Right renal pelvis (tissue), 4 donors: ENCODE results near the gene SERTAD2. TPM values are rescaled to one million over a fixed set of nuclear protein-coding genes. Genes with fewer than 3 reads are reported as not detected.

Experiments
- DNase-seq, 4 donors: peaks; one replicate each; pipeline ENCODE4 v3.0.0-alpha.2; 2013; ENCODE audit warnings: low read depth in 4 of 4, low spot score in 3 of 4, missing footprints in 1 of 4
- polyA plus RNA-seq, 4 donors: library from polyadenylated mRNA; unstranded; fragments of 120-200 nt; gene quantifications; one replicate each; pipeline ENCODE4 v1.2.1, GENCODE V29; 2013; ENCODE audit not compliant: insufficient read length in 4 of 4

The SERTAD2 gene
- polyA plus RNA-seq, 4 donors: 23.4 to 29.5 (median 26.7) TPM

DNA sequence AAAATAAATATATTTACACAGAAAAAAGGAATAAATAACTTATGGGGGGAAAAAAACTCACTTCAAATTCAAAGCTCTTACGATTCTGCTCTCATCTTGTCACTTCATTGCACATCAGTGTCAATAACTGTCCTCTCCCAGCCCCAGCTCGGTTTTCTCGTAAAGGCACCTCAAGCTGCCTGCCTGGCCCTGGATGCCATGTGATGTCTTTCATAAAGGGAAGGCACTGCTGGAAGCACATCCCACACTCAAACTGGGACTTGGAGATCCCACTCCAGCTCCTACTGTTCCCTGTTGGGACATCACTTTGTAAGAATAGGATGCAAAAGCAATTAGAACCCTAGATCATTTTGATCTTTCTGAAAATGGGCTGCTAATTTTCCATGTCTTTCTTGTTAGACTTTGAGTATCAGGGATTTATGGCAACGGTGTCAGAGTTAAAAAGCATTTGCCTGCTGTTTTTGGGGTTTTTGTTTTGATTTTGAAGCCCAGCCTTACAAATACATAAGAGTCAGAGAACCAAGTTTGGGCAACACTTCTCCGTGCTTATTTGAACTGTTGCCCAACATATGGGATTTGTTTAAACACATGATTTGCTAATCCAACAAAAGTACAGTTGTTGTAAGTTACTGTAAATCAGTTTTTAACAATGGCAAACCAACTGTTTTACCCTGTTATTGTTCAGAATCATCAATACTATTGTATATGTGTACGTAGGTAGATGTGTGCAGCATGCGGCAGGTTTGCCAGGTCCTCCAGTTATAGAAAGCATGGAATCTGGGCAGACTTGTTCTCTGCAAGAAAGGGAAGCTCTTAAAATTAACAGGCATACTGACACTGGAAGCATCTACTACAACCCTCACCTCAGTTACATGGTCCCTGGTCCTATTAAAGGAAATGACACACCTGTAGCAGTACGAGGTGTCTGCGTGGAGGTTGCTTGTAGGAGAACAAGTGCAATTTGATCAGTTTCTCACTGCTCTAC is 20.6 kb downstream of the SERTAD2 start:
- no peak for DNase-seq

DNA sequence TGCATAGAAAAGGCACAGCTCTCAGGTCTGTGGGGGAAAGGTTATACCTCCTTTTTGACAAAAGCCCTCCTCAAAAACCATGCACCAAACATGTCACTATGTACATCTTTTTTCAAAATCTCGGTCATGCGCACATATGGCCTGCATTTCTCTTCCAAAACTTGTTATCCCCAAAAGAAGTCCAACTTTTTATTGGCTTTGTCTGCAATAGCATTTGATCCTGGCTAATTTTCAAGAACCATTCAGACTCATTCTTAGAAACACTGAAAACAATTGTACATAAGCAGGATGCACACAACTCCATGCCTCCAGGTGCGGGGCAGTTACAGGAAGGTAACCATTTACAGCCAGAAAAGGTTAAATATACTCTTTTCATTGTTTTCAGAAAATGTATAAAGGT is 21.9 kb downstream of the SERTAD2 start:
- DNase-seq: no peak

GRCh38 chr2:64630752-64631151 is 23.0 kb downstream of the SERTAD2 start:
- DNase-seq: no peak

DNA sequence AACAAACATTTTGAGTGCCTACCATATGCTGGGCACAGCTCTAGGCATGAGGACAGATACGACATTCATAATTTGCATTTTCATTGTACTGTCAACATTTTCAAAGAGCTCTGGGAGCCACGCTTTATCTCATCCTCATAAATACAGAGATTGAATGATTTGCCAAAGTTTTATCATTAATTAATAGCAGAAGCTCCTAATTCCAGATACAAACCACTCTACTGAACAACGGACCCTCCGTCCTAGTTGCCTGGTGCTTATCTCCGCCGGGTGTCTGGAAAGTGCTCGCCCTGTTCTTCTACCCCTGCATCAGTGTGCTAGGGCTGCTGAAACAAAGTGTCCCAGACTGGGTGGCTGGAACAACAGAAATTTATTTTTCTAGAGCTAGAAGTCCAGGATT is 23.8 kb downstream of the SERTAD2 start:
- DNase-seq: no peak

GRCh38 chr2:64629329-64629781 is 24.4 kb downstream of the SERTAD2 start:
- no peak for DNase-seq

- DNase-seq: no peak
Observed at GRCh38 chr2:64627860-64628841, 25.6 kb downstream of the SERTAD2 start.

DNA sequence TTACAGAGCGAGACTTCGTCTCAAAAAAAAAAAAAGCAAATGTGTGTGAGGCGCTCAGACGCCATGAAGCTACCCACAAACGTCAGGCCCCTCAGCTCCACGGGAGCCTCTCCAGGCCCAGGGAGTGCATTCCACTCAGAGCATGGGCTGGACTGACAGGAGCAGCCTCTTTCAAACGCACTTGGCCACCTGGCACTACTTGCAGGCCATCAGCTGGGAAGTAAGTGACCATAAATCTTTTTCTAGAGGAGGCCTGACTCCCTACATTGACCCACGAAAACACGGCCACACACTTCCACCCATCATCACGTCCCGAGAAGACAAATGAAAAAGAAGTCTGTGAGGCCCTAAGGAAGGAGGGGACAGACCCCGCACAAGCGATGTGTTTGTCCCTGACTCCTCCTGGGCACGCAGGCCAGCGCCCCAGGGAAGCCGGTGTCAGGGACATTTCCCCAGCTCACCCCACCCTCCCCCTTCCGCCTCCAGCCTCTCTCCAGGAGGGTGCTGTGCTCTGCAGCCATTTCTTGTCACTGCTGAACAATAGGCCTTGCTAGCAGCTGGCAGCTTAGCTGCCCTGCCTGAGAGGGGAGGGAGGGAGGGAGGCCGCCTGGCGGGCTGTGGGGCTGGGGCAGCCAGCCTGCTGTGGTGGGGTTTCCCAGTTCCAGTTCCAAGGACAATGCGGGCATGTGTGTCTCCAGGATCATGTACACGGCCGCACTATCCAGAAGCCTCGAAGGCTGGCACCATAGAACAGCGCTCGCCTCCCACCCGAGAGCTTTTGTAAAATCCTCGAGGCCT is 26.6 kb downstream of the SERTAD2 start:
- no peak for DNase-seq

- DNase-seq: no peak
Observed at GRCh38 chr2:64626146-64626809, 27.4 kb downstream of the SERTAD2 start.

- no peak for DNase-seq
Observed at GRCh38 chr2:64625299-64626145, 28.2 kb downstream of the SERTAD2 start.

DNA sequence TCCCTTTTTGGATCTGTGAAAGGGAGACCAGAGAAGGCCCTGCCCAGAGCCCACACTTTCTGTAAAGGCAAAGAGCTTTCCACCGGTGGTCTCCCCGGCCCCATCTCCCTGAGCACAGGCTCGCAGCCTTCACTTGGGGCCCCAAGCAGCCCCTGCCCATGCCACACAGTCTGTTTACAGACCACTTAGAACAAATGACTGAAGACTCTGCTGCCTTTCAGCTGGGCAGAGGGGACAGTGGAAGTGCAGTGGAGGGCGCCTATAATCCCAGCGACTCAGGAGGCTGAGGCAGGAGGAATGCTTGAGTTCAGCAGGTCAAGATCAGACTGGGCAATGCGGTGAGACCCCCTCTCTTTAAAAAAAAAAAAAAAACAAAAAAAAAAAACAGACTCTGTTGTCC is 28.9 kb downstream of the SERTAD2 start:
- no peak for DNase-seq

DNA sequence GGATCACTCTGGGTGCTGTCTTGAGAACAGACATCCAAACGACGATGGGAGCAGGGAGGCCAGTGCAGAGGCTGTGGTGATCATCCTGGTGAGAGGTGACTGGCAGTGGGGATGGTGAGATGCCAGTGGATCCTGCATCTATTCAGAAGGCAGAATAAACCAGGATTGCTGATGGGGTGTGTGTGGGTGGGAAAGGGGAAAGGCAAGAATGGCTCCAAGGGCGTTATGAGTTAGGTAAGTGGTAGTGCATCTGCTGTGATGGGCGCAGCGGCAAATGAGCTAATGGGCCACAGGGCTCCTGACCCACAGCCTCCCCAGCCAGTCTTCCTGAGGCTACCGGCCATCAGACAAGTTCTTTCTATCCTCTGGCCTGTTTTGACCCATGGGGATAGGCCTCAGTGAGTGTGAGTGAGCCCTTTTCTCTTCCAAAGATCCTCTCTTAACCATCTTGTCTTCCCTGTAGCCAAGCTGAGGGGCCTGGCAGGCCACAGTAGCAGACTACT is 29.6 kb downstream of the SERTAD2 start:
- DNase-seq: no peak

- DNase-seq: no peak
Observed at GRCh38 chr2:64623242-64623850, 30.4 kb downstream of the SERTAD2 start.

DNA sequence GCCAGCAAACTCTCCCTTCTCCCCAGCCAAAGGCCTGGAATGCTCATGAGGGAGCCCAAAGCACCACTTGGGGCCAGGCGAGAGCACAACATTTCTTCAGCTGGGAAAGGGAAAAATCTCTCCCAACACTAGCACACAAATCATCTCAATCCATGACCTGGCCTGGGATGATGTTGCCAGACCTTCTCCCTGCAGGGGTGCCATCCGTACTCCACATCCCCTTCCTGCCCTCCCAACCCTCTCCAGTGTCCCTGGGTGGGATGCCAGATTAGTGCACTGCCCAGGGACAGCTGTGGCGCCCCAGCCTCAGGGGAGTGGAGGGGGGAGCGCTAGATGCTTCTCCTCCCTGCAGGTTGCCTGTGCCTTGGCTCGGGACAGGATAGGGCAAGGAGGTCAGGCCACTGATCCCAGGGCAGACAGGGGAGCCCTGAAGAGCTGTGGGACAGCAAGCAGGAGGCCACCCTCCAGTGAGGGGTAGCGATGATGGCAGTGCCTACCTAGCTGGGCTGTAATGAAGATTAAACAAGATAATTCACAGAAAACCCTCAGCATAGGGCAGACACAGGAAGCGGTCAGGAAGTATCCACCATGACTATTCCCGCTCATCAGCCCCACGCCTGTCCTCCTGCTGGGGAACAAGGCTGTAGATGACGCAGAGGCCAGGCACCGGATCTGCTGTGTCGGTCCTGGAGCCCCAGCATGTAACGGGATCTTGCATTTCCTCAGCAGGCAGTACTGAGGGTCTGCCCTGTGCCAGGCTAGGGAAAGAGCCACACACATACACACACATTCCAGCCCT is 31.1 kb downstream of the SERTAD2 start:
- DNase-seq: no peak

DNA sequence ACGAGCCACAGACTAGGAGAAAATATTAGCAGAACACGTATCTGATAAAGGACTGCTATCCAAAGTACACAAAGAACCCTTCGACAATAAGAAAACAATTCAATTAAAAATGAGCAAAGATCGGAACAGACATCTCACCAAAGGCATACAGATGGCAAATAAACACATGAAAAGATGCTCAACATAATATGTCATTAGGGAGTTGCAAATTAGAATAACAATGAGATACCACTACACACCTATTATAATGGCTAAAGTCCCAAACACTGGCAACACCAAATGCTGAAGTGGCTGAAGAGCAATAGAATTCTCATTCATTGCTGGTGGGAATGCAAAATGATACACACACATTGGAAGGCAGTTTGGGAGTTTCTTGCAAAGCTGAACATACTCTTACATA is 33.1 kb downstream of the SERTAD2 start:
- no peak for DNase-seq

DNA sequence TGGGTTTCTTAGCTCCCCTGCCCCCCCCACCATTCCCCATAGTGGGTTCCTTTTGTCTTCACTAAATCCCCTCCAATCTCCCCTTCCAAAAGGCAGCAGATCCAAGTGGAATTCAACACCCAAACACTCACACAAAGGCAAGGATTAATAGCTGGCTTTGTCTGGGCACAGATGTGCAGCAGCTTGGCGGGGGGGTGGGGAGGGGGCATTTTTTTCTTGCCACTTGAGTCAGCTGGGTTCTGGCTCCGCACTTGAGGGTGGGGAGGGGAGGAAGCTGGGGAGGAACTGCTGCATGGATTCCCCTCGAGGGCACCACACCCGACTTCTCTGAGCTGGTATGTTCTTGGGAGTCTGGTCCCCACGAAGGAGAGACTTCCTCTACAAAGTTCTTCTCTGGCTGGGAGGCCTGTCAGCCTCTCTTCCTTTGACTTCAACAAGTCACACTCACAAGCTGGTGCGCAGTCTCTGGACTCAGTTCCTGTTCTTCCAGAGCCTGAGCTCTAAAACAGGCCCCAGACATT is 36.0 kb downstream of the SERTAD2 start:
- DNase-seq: no peak

DNA sequence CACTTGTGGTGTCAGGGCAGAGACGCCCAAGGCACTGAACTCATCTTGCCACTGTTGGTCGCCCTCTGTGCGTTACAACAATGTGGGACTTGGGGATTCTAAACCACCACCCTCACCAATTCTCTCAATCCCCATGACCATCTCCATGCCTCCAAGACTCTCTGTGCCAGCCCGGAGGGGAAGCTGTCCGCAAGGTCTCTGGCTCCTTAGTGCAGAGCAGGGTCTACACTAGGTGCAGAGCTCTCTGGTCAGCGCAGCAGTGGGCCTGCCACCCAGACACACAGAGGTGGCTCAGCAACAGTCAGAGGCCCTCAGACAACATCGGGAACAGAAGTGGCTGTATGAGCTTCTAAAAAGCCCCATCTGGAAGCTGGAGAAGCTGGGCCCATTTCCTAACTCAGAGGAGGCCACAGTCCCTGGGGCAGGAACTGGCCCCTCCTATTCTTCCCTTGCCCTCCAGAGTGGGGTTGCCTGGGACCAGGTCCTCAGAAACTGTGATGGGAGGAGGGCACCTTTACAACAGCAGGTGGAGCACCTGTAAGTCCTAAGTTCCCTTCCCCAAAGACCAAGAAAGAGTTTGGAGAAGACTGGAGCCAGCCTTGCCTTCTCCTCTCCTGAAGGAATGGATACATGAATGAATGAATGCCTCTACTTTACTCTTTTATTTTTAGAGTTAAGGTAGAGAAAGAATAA is 37.7 kb downstream of the SERTAD2 start:
- no peak for DNase-seq
